OCI-LY7 (cell line): ENCODE results near the gene NAPSA. TPM values are rescaled to one million over a fixed set of nuclear protein-coding genes. Genes with fewer than 3 reads are reported as not detected.
A peak's percentile ranks its signal among the peaks of the same experiment; 100 is the strongest.

Experiments
- BruUV-seq: library from RNA; stranded (reverse); fragments of 400-500 nt; replicated peaks from 2 replicates; lab custom pipeline; 2021; lab: Mats Ljungman, UMichigan
- CTCF ChIA-PET: fragments of 300-600 bp; sonication (Branson Sonifier 250); formaldehyde crosslinking; loops from one replicate; lab custom pipeline; 2022; ENCODE audit warnings: antibody characterized with exemption; ENCODE audit not compliant: unreplicated experiment; lab: Charles Lee
- POLR2A ChIA-PET: fragments of 300-600 bp; sonication (Branson Sonifier 250); formaldehyde crosslinking; loops from one replicate; lab custom pipeline; 2022; ENCODE audit warnings: antibody characterized with exemption; lab: Charles Lee
- DNase-seq: peaks from one replicate; pipeline ENCODE4 v3.0.0-alpha.2; 2015; ENCODE audit warnings: low spot score
- H2AFZ ChIP-seq: fragments of 200-600 bp; sonication (generic), shearing (Covaris generic); 2 replicates; pipeline ENCODE4 v1.6.1; 2014; ENCODE audit warnings: mild to moderate bottlenecking, antibody characterized with exemption, low read length, moderate library complexity
- H3K27ac ChIP-seq: fragments of 200-600 bp; sonication (generic); 2 replicates; pipeline ENCODE4 v1.5.1; 2014; ENCODE audit warnings: mixed run types, low read depth, mild to moderate bottlenecking, moderate library complexity, low read length, inconsistent platforms; ENCODE audit not compliant: poor library complexity, severe bottlenecking
- H3K36me3 ChIP-seq: fragments of 200-600 bp; sonication (generic); 2 replicates; pipeline ENCODE4 v1.6.1; 2014; ENCODE audit warnings: mild to moderate bottlenecking, antibody characterized with exemption, low read length, moderate library complexity, mixed read lengths; ENCODE audit not compliant: insufficient read depth
- H3K4me1 ChIP-seq: fragments of 200-600 bp; sonication (generic); 2 replicates; pipeline ENCODE4 v1.5.1; 2014; ENCODE audit warnings: mild to moderate bottlenecking, low read length; ENCODE audit not compliant: insufficient read depth, poor library complexity, severe bottlenecking
- H3K4me2 ChIP-seq: fragments of 200-600 bp; sonication (generic); 2 replicates; pipeline ENCODE4 v1.6.1; 2014; ENCODE audit warnings: mild to moderate bottlenecking, low read length
- H3K4me3 ChIP-seq: fragments of 200-600 bp; sonication (generic); 2 replicates; pipeline ENCODE4 v1.5.1; 2014; ENCODE audit warnings: mild to moderate bottlenecking, low read depth, low read length; ENCODE audit not compliant: poor library complexity, severe bottlenecking
- H3K79me2 ChIP-seq: fragments of 200-600 bp; sonication (generic); 2 replicates; pipeline ENCODE4 v1.6.1; 2016; ENCODE audit warnings: low read depth, mild to moderate bottlenecking, low read length, moderate library complexity, mixed read lengths; ENCODE audit not compliant: insufficient read depth
- H3K9me2 ChIP-seq: fragments of 200-600 bp; sonication (generic); 2 replicates; pipeline ENCODE4 v1.6.1; 2016; ENCODE audit warnings: mild to moderate bottlenecking, low read length, mixed read lengths; ENCODE audit not compliant: insufficient read depth
- H3K9me3 ChIP-seq: fragments of 200-600 bp; sonication (generic); 2 replicates; pipeline ENCODE4 v1.6.1; 2014; ENCODE audit warnings: mild to moderate bottlenecking, mixed run types, low read length, mixed read lengths
- H4K20me1 ChIP-seq: fragments of 200-600 bp; sonication (generic); 2 replicates; pipeline ENCODE4 v1.6.1; 2014; ENCODE audit warnings: mild to moderate bottlenecking, antibody characterized with exemption, low read length, moderate library complexity, mixed read lengths; ENCODE audit not compliant: insufficient read depth
- CTCF ChIP-seq: fragments of 200-600 bp; sonication (generic); conservative IDR thresholded peaks from 2 replicates; pipeline ENCODE4 v1.5.1; 2014; ENCODE audit warnings: mild to moderate bottlenecking, antibody characterized with exemption, low read length, moderate library complexity, mixed read lengths
- EZH2phosphoT487 ChIP-seq: fragments of 200-600 bp; sonication (generic); IDR thresholded peaks from 2 replicates; pipeline ENCODE4 v1.6.1; 2018; ENCODE audit warnings: low read depth, borderline replicate concordance, mild to moderate bottlenecking, mixed run types, antibody characterized with exemption, low read length, moderate library complexity, mixed read lengths
- intact Hi-C: fragments of 100-400 bp; cut with micrococcal nuclease; formaldehyde crosslinking; loops from one replicate; pipeline ENCODE4 v1.10.0; 2022; ENCODE audit not compliant: unreplicated experiment
- total RNA-seq, 2 experiments: library from RNA; depleted of rRNA in 1 of 2; stranded (reverse); fragments of >200 nt in 1 of 2; shearing (Covaris generic) in 1 of 2; gene quantifications; 2 replicates each; pipeline ENCODE4 v1.2.3, GENCODE V29; 2014 to 2022

NAPSA gene
- total RNA-seq, 2 experiments from 2014 or later = 5.7 to 30.1 TPM

GRCh38 chr19:50325310-50326100 is 39.9 kb downstream of the NAPSA start:
- ChIA-PET CTCF (no interaction called here), POLR2A (no interaction called here)
- DNase-seq = peak; percentile 89
- peaks cover 22% of the 10 kb centered on the region; the same call in 1 of the 2 replicates for H3K36me3 ChIP-seq
- no peak overlapping the region for H2AFZ ChIP-seq
- peak overlapping the region; percentile 81 for H3K4me2 ChIP-seq
- intact Hi-C loops = loop anchor here (10.0 kb wide), 1 partner anchor 1279 kb away; no protein-coding TSS in a partner anchor
- no TSS peak for BruUV-seq
- peaks cover 28% of the 10 kb centered on the region for H3K4me1 ChIP-seq
- peaks cover 14% of the 10 kb centered on the region for H4K20me1 ChIP-seq
- no peaks in the 10 kb centered on the region for H3K9me3 ChIP-seq
- no peak for TF ChIP-seq CTCF
- TF ChIP-seq EZH2phosphoT487 = no peak
- H3K79me2 ChIP-seq = peaks cover 26% of the 10 kb centered on the region
- no peak overlapping the region for H3K27ac ChIP-seq
- H3K4me3 ChIP-seq = peak overlapping the region; percentile 74
- H3K9me2 ChIP-seq = no peaks in the 10 kb centered on the region

DNA sequence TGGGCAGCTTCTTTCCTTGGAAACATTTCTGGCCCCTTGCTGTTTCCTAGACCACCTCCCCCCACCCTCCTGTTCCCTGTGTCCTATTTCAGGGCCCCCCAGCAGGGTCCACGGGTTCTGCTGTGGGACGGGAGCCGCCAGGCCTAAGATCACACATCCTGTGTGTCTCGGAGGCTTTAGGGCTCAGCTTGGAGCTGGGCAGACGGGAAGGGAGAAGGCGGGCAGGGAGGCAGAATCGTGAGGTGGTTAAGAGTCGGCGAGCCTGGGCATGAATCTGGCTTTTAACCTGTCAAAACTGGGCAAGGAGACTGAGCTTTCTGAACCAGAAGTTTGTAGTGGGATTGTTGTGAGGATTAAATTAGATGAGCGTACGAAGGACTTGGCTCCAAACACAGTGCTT is 41.1 kb downstream of the NAPSA start:
- TF ChIP-seq EZH2phosphoT487 (no peak), CTCF (no peak)
- CTCF ChIA-PET = no interaction called here
- H4K20me1 ChIP-seq = peaks cover 14% of the 10 kb centered on the region

DNA sequence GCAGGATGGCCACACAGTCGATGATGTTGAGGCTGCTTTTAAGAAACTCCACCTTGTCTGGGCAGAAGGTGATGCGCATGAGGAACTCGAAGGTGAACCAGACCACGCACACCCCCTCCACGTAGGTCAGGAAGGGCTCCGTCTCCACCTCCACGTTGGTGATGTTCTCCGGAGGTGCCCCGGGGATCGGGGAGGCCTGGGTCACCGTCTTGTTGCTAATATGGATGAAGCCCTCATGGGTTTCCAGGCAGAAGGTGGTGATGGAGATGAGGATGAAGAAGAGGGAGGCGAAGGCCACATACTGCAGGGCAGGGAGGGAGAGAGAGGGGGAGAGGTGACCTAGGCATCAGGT is 41.7 kb downstream of the NAPSA start:
- ChIA-PET CTCF (no interaction called here), POLR2A (no interaction called here)
- Histone ChIP-seq H3K9me3 (no peaks in the 10 kb centered on the region), H3K4me2 (no peak overlapping the region), H4K20me1 (peaks cover 14% of the 10 kb centered on the region), H3K4me1 (peaks cover 28% of the 10 kb centered on the region), H2AFZ (no peak overlapping the region), H3K36me3 (peaks cover 32% of the 10 kb centered on the region), H3K79me2 (peaks cover 23% of the 10 kb centered on the region), H3K9me2 (no peaks in the 10 kb centered on the region), H3K4me3 (no peak overlapping the region), H3K27ac (no peak overlapping the region)
- no TSS peak for BruUV-seq
- no peak for DNase-seq
- TF ChIP-seq EZH2phosphoT487 (no peak), CTCF (no peak)
- intact Hi-C loops = loop anchor here (10.0 kb wide), 1 partner anchor 1281 kb away; no protein-coding TSS in a partner anchor

More for the DNA sequence above, 41.1 kb downstream of the NAPSA start:
- H3K9me2 ChIP-seq = no peaks in the 10 kb centered on the region
- intact Hi-C loops = loop anchor here (10.0 kb wide), 1 partner anchor 1280 kb away; no protein-coding TSS in a partner anchor
- H2AFZ ChIP-seq = no peak overlapping the region
- peaks cover 26% of the 10 kb centered on the region; the same call in 1 of the 2 replicates for H3K36me3 ChIP-seq
- H3K9me3 ChIP-seq = no peaks in the 10 kb centered on the region
- POLR2A ChIA-PET = no interaction called here
- H3K4me3 ChIP-seq = no peak overlapping the region
- no TSS peak for BruUV-seq
- no peak overlapping the region for H3K27ac ChIP-seq
- no peak for DNase-seq
- no peak overlapping the region for H3K4me2 ChIP-seq
- peaks cover 28% of the 10 kb centered on the region for H3K4me1 ChIP-seq
- peaks cover 23% of the 10 kb centered on the region for H3K79me2 ChIP-seq
